HepG2 (cell line): ENCODE results near the gene GPR155. TPM values are rescaled to one million over a fixed set of nuclear protein-coding genes. Genes with fewer than 3 reads are reported as not detected.
"Not testable (repeated sequence)": the region's sequence is repeated elsewhere in the genome, so short reads cannot be mapped to it uniquely, and the experiment has no call there.

Source experiments
- ATAC-seq: fragments of 200-7000 bp; cut with Tn5 transposase; 3 replicates; pipeline ENCODE4 v1.9.1; 2020; ENCODE audit warnings: mild to moderate bottlenecking, moderate library complexity
- BruUV-seq: library from RNA; stranded (reverse); fragments of 400-500 nt; replicated peaks from 2 replicates; lab custom pipeline; 2021; lab: Mats Ljungman, UMichigan
- CTCF ChIA-PET: fragments of 300-600 bp; formaldehyde crosslinking; extraction: SDS; loops from one replicate; lab custom pipeline; 2021; ENCODE audit warnings: low total read pairs, inconsistent platforms, low intra/inter-chr PET ratio; lab: Yijun Ruan, JAX
- POLR2A ChIA-PET: fragments of 350-600 bp; sonication (Branson Sonifier 250); formaldehyde crosslinking; loops from one replicate; lab custom pipeline; 2020; ENCODE audit warnings: antibody characterized with exemption, inconsistent platforms; lab: Yijun Ruan, JAX
- DNase-seq: peaks from one replicate; pipeline ENCODE4 v3.0.0-alpha.2; 2015; ENCODE audit warnings: low spot score
- FAIRE-seq: peaks from 3 replicates; lab custom pipeline; 2011; peaks lifted over from hg19 to GRCh38; lab: Jason Lieb, UNC
- H2AFZ ChIP-seq: one replicate; pipeline ENCODE4 v1.6.1; 2011; ENCODE audit warnings: low read length, inconsistent platforms
- H3K27ac ChIP-seq: fragments of 300-600 bp; 3 replicates; pipeline ENCODE4 v1.8.0; 2011; ENCODE audit warnings: mixed run types, mild to moderate bottlenecking, mixed read lengths, low read length, inconsistent platforms; ENCODE audit not compliant: insufficient read depth; ENCODE audit errors: extremely low read length
- H3K27me3 ChIP-seq, 2 experiments: fragments of 200-600 bp in 1 of 2; 2 replicates in 1 of 2; 3 replicates in 1 of 2; pipeline versions ENCODE4 v1.6.0 to v1.8.0; 2011; ENCODE audit warnings: low read length in 2 of 2, mild to moderate bottlenecking in 2 of 2, moderate library complexity in 2 of 2, inconsistent platforms in 1 of 2; ENCODE audit not compliant: insufficient read depth in 2 of 2, control insufficient read depth in 1 of 2
- H3K36me3 ChIP-seq, 2 experiments: fragments of 200-600 bp in 1 of 2; replicated peaks in 1 of 2; 2 replicates in 1 of 2; 3 replicates in 1 of 2; pipeline versions ENCODE4 v1.5.1 to v1.8.0; 2011; ENCODE audit warnings: low read length in 2 of 2, inconsistent platforms in 1 of 2; ENCODE audit not compliant: insufficient read depth in 2 of 2, control insufficient read depth in 1 of 2
- H3K4me1 ChIP-seq: 2 replicates; pipeline ENCODE4 v1.5.1; 2012; ENCODE audit warnings: low read length, inconsistent platforms; ENCODE audit not compliant: insufficient read depth
- H3K4me2 ChIP-seq: 2 replicates; pipeline ENCODE4 v1.6.0; 2011; ENCODE audit warnings: low read depth, low read length, inconsistent platforms
- H3K4me3 ChIP-seq, 3 experiments: fragments of 200-600 bp in 1 of 3; sonication (generic), shearing (Covaris generic) in 1 of 3; replicated peaks in 1 of 3; 2 replicates each; pipeline ENCODE4 v1.5.1; 2011 to 2016; ENCODE audit warnings: low read length in 3 of 3, inconsistent platforms in 2 of 3, low read depth in 2 of 3, mild to moderate bottlenecking in 2 of 3, control low read depth in 1 of 3, mixed read lengths in 1 of 3; ENCODE audit not compliant: insufficient read depth in 1 of 3
- H3K79me2 ChIP-seq: one replicate; pipeline ENCODE4 v1.6.1; 2011; ENCODE audit warnings: low read length, inconsistent platforms; ENCODE audit not compliant: insufficient read depth
- H3K9ac ChIP-seq: 2 replicates; pipeline ENCODE4 v1.6.0; 2011; ENCODE audit warnings: mild to moderate bottlenecking, low read depth, low read length, inconsistent platforms; ENCODE audit not compliant: insufficient read depth
- H3K9me3 ChIP-seq: 2 replicates; pipeline ENCODE4 v1.5.1; 2012; ENCODE audit warnings: mild to moderate bottlenecking, low read length
- H4K20me1 ChIP-seq: 2 replicates; pipeline ENCODE4 v1.6.0; 2011; ENCODE audit warnings: inconsistent platforms, mild to moderate bottlenecking, low read length, moderate library complexity; ENCODE audit not compliant: insufficient read depth
- BORCS8-MEF2B ChIP-seq: sonication (generic); formaldehyde crosslinking; IDR thresholded peaks from 2 replicates; pipeline ENCODE4 v1.8.0; 2022; ENCODE audit warnings: mild to moderate bottlenecking, missing genetic modification reagents
- GABPB1 ChIP-seq: IDR thresholded peaks from 2 replicates; pipeline ENCODE4 v1.6.1; 2016; ENCODE audit warnings: mild to moderate bottlenecking, missing genetic modification reagents, moderate library complexity, missing compliant biosample characterization
- MBNL3 ChIP-seq: fragments of 250-450 bp; sonication (Bioruptor Pico); conservative IDR thresholded peaks from 2 replicates; pipeline ENCODE4 v1.8.0; 2022; ENCODE audit warnings: mild to moderate bottlenecking, inconsistent platforms
- MED1 ChIP-seq: sonication (generic); formaldehyde crosslinking; IDR thresholded peaks from 2 replicates; pipeline ENCODE4 v1.4.0; 2020; ENCODE audit warnings: missing genetic modification reagents
- PHF21A ChIP-seq: sonication (generic); formaldehyde crosslinking; IDR thresholded peaks from 2 replicates; pipeline ENCODE4 v1.5.0; 2020; ENCODE audit warnings: mild to moderate bottlenecking, missing genetic modification reagents
- PRPF4 ChIP-seq: fragments of 200-400 bp; formaldehyde crosslinking; IDR thresholded peaks from 2 replicates; pipeline ENCODE4 v1.6.1; 2016; ENCODE audit warnings: low read length, low read depth; ENCODE audit not compliant: poor library complexity, severe bottlenecking
- SIX4 ChIP-seq: sonication (generic); formaldehyde crosslinking; IDR thresholded peaks from 2 replicates; pipeline ENCODE4 v1.4.0; 2020; ENCODE audit warnings: missing genetic modification reagents
- ZNF317 ChIP-seq: sonication (generic); formaldehyde crosslinking; IDR thresholded peaks from 2 replicates; pipeline ENCODE4 v1.5.0; 2020; ENCODE audit warnings: mild to moderate bottlenecking, missing genetic modification reagents
- ZNF329 ChIP-seq: sonication (generic); formaldehyde crosslinking; IDR thresholded peaks from 2 replicates; pipeline ENCODE4 v1.9.0; 2021; ENCODE audit warnings: low read depth, mild to moderate bottlenecking, missing genetic modification reagents
- ZNF431 ChIP-seq: sonication (generic); formaldehyde crosslinking; IDR thresholded peaks from 2 replicates; pipeline ENCODE4 v1.9.0; 2022; ENCODE audit warnings: missing genetic modification reagents, low read depth, mild to moderate bottlenecking, borderline replicate concordance
- ZNF615 ChIP-seq: sonication (generic); formaldehyde crosslinking; IDR thresholded peaks from 2 replicates; pipeline ENCODE4 v1.5.0; 2020; ENCODE audit warnings: mild to moderate bottlenecking, missing genetic modification reagents, borderline replicate concordance
- WGBS: methylation state at CpG from one replicate; pipeline ENCODE4 v1.1.6; 2017; ENCODE audit warnings: low lambda C conversion rate; 5-methylcytosine and 5-hydroxymethylcytosine counted together
- in situ Hi-C: cut with HindIII; loops from 2 replicates; pipeline ENCODE4 v1.10.0; 2017; ENCODE audit warnings: low pct_unique_long_range_greater_than_20kb; ENCODE audit not compliant: extremely low pct_ligation_motif_present
- intact Hi-C: fragments of 100-400 bp; cut with micrococcal nuclease; formaldehyde crosslinking; loops from one replicate; pipeline ENCODE4 v1.10.0; 2022; ENCODE audit not compliant: unreplicated experiment
- polyA plus RNA-seq, 8 experiments: library from polyadenylated mRNA; depleted of rRNA in 3 of 8; stranded (reverse) in 7 of 8; unstranded in 1 of 8; fragments of >200 nt; fragmentation: Illumina TruSeq in 4 of 8; extraction: Trizol in 4 of 8; gene quantifications; 2 replicates each; pipeline versions ENCODE4 v1.2.1 to v1.2.3, GENCODE V29; 2011 to 2016; ENCODE audit warnings: low read depth in 4 of 8, missing spikeins in 1 of 8, mixed read lengths in 1 of 8; ENCODE audit not compliant: insufficient read depth in 1 of 8
- total RNA-seq, 5 experiments: library from RNA; depleted of rRNA; stranded (reverse); fragments of >200 nt; fragmentation: Illumina TruSeq; extraction: Trizol; gene quantifications; 2 replicates each; pipeline ENCODE4 v1.2.3, GENCODE V29; 2016; ENCODE audit warnings: low read depth in 1 of 5
- TF ChIP-seq, protein P1 (sequence below): sonication (generic); formaldehyde crosslinking; IDR thresholded peaks from 2 replicates; pipeline ENCODE4 v1.4.0; 2020; ENCODE audit warnings: missing genetic modification reagents
- TF ChIP-seq, protein P2 (sequence below): sonication (generic); formaldehyde crosslinking; IDR thresholded peaks from 2 replicates; pipeline ENCODE4 v1.5.0; 2020; ENCODE audit warnings: mild to moderate bottlenecking, missing genetic modification reagents
- TF ChIP-seq, protein P3 (sequence below): sonication (generic); formaldehyde crosslinking; IDR thresholded peaks from 2 replicates; pipeline ENCODE4 v1.4.0; 2020; ENCODE audit warnings: missing genetic modification reagents

GPR155 gene
- total and polyA plus RNA-seq, 2 of the 13 experiments (the other 11 are each of a cell fraction or from before 2014, with no cell fraction given): 0.15 to 0.49 TPM

DNA sequence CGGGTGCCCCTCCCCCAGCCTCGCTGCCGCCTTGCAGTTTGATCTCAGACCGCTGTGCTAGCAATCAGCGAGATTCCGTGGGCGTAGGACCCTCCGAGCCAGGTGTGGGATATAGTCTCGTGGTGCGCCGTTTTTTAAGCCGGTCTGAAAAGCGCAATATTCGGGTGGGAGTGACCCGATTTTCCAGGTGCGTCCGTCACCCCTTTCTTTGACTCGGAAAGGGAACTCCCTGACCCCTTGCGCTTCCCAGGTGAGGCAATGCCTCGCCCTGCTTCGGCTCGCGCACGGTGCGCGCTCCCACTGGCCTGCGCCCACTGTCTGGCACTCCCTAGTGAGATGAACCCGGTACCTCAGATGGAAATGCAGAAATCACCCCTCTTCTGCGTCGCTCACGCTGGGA, 76.8 kb downstream of the GPR155 start:
- ATAC-seq, FAIRE-seq, H3K36me3 ChIP-seq, H3K4me3 ChIP-seq, H3K79me2 ChIP-seq, H3K4me1 ChIP-seq, intact Hi-C loops, H3K9ac ChIP-seq, H3K4me2 ChIP-seq, H4K20me1 ChIP-seq, in situ Hi-C loops, POLR2A ChIA-PET, H3K9me3 ChIP-seq, BruUV-seq, DNase-seq, H3K27ac ChIP-seq, CTCF ChIA-PET, H2AFZ ChIP-seq, H3K27me3 ChIP-seq: not testable (repeated sequence)
- 100% methylated on average over 4 of the region's 31 CpGs for WGBS
- TF ChIP-seq, protein P1, sequence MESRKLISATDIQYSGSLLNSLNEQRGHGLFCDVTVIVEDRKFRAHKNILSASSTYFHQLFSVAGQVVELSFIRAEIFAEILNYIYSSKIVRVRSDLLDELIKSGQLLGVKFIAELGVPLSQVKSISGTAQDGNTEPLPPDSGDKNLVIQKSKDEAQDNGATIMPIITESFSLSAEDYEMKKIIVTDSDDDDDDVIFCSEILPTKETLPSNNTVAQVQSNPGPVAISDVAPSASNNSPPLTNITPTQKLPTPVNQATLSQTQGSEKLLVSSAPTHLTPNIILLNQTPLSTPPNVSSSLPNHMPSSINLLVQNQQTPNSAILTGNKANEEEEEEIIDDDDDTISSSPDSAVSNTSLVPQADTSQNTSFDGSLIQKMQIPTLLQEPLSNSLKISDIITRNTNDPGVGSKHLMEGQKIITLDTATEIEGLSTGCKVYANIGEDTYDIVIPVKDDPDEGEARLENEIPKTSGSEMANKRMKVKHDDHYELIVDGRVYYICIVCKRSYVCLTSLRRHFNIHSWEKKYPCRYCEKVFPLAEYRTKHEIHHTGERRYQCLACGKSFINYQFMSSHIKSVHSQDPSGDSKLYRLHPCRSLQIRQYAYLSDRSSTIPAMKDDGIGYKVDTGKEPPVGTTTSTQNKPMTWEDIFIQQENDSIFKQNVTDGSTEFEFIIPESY (CRISPR knock-in tag): peak; percentile 45

DNA sequence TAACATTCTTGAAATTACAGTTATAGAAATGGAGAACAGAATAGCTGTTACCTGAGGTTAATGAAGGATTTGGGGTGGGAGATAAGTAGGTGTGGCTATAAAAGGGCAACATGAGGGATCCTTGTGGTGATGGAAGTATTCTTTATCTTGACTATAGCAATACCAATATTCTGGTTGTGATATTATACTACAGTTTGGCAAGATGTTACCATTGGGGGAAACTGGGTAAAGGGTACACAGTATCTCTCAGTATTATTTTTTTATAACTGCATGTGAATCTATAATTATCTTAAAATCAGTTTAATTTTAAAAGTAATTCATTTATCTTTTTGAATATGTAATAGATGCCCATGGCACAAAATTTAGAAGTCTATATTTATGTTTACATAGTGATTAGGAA, 83.2 kb downstream of the GPR155 start:
- no peaks in the 10 kb centered on the region for H3K36me3 ChIP-seq
- ChIA-PET CTCF (no interaction called here), POLR2A (no interaction called here)
- no peaks in the 10 kb centered on the region for H3K79me2 ChIP-seq
- H3K27ac ChIP-seq: no peak overlapping the region
- ATAC-seq (no peak), FAIRE-seq (no peak), DNase-seq (no peak)
- H3K4me1 ChIP-seq: no peaks in the 10 kb centered on the region
- no peak overlapping the region for H3K9ac ChIP-seq
- H3K4me3 ChIP-seq: no peak overlapping the region
- H3K9me3 ChIP-seq: no peaks in the 10 kb centered on the region
- intact Hi-C loops: no loop called here
- in situ Hi-C loops: no loop called here
- H3K27me3 ChIP-seq: no peaks in the 10 kb centered on the region
- no peak overlapping the region for H2AFZ ChIP-seq
- H4K20me1 ChIP-seq: no peaks in the 10 kb centered on the region
- no peak overlapping the region for H3K4me2 ChIP-seq
- BruUV-seq: no TSS peak
- no peak for TF ChIP-seq MBNL3 (CRISPR knock-in tag)
- no peak for TF ChIP-seq BORCS8-MEF2B (CRISPR knock-in tag)
- TF ChIP-seq ZNF329 (CRISPR knock-in tag): no peak
- TF ChIP-seq ZNF317 (CRISPR knock-in tag): no peak
- TF ChIP-seq MED1: no peak
- no peak for TF ChIP-seq PRPF4
- no peak for TF ChIP-seq SIX4 (CRISPR knock-in tag)
- TF ChIP-seq GABPB1 (CRISPR knock-in tag): no peak
- TF ChIP-seq, protein P2, sequence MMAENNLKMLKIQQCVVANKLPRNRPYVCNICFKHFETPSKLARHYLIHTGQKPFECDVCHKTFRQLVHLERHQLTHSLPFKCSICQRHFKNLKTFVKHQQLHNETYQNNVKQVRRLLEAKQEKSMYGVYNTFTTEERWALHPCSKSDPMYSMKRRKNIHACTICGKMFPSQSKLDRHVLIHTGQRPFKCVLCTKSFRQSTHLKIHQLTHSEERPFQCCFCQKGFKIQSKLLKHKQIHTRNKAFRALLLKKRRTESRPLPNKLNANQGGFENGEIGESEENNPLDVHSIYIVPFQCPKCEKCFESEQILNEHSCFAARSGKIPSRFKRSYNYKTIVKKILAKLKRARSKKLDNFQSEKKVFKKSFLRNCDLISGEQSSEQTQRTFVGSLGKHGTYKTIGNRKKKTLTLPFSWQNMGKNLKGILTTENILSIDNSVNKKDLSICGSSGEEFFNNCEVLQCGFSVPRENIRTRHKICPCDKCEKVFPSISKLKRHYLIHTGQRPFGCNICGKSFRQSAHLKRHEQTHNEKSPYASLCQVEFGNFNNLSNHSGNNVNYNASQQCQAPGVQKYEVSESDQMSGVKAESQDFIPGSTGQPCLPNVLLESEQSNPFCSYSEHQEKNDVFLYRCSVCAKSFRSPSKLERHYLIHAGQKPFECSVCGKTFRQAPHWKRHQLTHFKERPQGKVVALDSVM (CRISPR knock-in tag): no peak
- no peak for TF ChIP-seq ZNF615 (CRISPR knock-in tag)
- TF ChIP-seq PHF21A (CRISPR knock-in tag): no peak
- no peak for TF ChIP-seq ZNF431 (CRISPR knock-in tag)
- TF ChIP-seq, protein P3, sequence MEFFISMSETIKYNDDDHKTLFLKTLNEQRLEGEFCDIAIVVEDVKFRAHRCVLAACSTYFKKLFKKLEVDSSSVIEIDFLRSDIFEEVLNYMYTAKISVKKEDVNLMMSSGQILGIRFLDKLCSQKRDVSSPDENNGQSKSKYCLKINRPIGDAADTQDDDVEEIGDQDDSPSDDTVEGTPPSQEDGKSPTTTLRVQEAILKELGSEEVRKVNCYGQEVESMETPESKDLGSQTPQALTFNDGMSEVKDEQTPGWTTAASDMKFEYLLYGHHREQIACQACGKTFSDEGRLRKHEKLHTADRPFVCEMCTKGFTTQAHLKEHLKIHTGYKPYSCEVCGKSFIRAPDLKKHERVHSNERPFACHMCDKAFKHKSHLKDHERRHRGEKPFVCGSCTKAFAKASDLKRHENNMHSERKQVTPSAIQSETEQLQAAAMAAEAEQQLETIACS: no peak
